Measurements from ENCODE around the gene TFEB. TPM values are rescaled to one million over a fixed set of nuclear protein-coding genes. Genes with fewer than 3 reads are reported as not detected.

Gene TFEB
- total RNA-seq, 1 donor from 2014 or later: 37.8 TPM

DNA sequence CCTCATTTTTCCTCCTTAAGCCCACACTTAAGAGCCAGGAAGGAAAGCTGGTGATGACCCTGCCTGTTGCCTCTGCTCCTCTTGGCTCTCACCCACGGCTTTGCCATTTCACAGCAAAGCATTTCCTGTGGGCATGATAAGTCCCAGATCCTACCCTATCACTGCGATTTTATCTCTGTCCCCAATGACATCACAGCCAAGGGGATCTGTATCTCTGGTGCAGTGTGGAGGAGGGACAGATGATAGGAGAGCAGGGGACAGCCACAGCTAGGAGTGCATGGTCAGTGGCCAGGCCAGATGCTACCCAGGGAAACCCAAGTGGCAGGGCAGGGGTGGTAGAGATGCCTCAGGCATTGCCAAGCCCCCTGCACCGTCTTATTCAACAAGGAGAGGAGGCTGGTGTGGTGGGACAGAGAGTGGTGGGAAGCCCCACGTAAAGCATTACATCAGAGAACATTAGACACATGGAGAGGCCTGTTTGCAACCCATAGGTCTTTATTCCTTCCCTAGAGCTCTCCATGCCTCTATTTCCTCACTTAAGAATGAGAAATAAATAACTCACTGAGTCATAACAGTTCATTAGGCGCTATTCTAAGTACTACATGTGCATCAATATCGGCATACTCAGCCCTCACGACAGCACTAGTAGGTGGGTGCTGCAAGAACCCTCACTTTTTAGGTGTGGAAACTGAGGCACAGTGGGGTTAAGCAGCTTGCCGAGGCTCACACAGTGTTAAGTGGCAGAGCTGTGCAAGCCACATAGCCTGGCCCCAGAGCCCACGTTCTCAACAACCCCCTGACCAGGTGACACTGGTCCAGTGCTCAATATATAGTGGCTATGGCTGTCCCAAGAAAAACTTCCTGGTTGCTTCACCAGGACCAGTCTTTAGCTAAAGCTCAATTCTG is 4.6 kb downstream of the TFEB start:
- Histone ChIP-seq H3K27me3 (no peaks in the 10 kb centered on the region), H3K4me1 (peaks cover 61% of the 10 kb centered on the region)

DNA sequence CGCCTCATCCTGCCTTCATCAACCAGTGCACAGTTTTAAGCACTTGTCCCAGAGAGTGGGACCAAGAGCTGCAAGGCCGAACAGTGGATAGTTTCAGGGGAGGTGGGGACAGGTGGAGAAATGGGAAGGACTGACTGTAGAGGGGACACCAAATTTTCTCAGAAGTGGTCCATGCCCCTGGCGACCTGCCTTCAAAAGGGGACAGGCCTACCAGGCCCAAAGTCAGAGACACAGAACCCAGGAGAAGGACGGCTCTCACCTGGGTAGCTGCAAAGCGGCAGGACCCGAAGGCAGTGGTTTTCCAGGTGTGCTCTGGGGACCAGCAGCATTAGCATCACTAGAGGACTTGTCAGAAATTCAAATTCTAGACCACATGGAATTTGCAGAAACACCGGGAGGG is 5.8 kb downstream of the TFEB start:
- TF ChIP-seq, protein P1, sequence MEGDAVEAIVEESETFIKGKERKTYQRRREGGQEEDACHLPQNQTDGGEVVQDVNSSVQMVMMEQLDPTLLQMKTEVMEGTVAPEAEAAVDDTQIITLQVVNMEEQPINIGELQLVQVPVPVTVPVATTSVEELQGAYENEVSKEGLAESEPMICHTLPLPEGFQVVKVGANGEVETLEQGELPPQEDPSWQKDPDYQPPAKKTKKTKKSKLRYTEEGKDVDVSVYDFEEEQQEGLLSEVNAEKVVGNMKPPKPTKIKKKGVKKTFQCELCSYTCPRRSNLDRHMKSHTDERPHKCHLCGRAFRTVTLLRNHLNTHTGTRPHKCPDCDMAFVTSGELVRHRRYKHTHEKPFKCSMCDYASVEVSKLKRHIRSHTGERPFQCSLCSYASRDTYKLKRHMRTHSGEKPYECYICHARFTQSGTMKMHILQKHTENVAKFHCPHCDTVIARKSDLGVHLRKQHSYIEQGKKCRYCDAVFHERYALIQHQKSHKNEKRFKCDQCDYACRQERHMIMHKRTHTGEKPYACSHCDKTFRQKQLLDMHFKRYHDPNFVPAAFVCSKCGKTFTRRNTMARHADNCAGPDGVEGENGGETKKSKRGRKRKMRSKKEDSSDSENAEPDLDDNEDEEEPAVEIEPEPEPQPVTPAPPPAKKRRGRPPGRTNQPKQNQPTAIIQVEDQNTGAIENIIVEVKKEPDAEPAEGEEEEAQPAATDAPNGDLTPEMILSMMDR (IDR thresholded peaks at IDR 0.05): no peak
- no peak for TF ChIP-seq POLR2AphosphoS5 (IDR thresholded peaks at IDR 0.05; ENCODE audit: insufficient read depth in 1 of 2, low read depth in 1 of 2)
- TF ChIP-seq POLR2A (IDR thresholded peaks at IDR 0.05): no peak
- intact Hi-C loops (cut with DNase I): no loop called here
- Histone ChIP-seq H3K36me3 (no peaks in the 10 kb centered on the region), H3K4me3 (no peak overlapping the region), H3K9me3 (no peaks in the 10 kb centered on the region), H3K27me3 (no peaks in the 10 kb centered on the region), H3K27ac (no peak overlapping the region), H3K4me1 (peaks cover 67% of the 10 kb centered on the region)
- no peak for DNase-seq (ENCODE audit: extremely low spot score in 2 of 2)

More for the DNA sequence above, 4.6 kb downstream of the TFEB start:
- DNase-seq (ENCODE audit: extremely low spot score in 2 of 2): no peak
- Histone ChIP-seq H3K9me3 (no peaks in the 10 kb centered on the region), H3K4me3 (no peak overlapping the region), H3K27ac (no peak overlapping the region), H3K36me3 (no peaks in the 10 kb centered on the region)
- intact Hi-C loops (cut with DNase I): no loop called here
- TF ChIP-seq POLR2AphosphoS5 (IDR thresholded peaks at IDR 0.05; ENCODE audit: insufficient read depth in 1 of 2, low read depth in 1 of 2): no peak
- no peak for TF ChIP-seq POLR2A (IDR thresholded peaks at IDR 0.05)
- TF ChIP-seq, protein P1 (IDR thresholded peaks at IDR 0.05): no peak

DNA sequence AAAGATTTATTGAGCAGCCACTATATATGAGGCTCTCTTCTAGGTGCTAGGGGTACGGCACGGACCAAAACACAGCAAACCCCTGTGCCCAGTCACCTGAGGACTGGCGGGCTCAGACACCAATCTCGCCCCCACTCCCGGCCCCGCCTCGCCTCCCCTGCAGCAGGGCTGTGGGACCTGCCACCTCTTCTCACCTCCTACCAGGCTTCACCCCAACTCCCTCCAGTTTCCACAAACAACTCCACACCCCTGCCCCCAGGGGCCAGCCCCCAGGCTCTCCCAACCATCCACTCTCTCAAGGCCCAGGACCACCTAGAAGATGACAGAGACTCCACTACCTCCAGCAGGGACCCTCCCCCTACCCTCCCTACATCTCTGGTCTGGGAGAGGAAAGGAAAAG is 6.5 kb downstream of the TFEB start:
- Histone ChIP-seq H3K36me3 (no peaks in the 10 kb centered on the region), H3K27me3 (no peaks in the 10 kb centered on the region), H3K27ac (no peak overlapping the region), H3K4me1 (peaks cover 74% of the 10 kb centered on the region), H3K9me3 (no peaks in the 10 kb centered on the region), H3K4me3 (no peak overlapping the region)
- intact Hi-C loops (cut with DNase I): no loop called here
- TF ChIP-seq, protein P1 (IDR thresholded peaks at IDR 0.05): no peak
- no peak for TF ChIP-seq POLR2AphosphoS5 (IDR thresholded peaks at IDR 0.05; ENCODE audit: insufficient read depth in 1 of 2, low read depth in 1 of 2)
- no peak for TF ChIP-seq POLR2A (IDR thresholded peaks at IDR 0.05)
- no peak for DNase-seq (ENCODE audit: extremely low spot score in 2 of 2)

DNA sequence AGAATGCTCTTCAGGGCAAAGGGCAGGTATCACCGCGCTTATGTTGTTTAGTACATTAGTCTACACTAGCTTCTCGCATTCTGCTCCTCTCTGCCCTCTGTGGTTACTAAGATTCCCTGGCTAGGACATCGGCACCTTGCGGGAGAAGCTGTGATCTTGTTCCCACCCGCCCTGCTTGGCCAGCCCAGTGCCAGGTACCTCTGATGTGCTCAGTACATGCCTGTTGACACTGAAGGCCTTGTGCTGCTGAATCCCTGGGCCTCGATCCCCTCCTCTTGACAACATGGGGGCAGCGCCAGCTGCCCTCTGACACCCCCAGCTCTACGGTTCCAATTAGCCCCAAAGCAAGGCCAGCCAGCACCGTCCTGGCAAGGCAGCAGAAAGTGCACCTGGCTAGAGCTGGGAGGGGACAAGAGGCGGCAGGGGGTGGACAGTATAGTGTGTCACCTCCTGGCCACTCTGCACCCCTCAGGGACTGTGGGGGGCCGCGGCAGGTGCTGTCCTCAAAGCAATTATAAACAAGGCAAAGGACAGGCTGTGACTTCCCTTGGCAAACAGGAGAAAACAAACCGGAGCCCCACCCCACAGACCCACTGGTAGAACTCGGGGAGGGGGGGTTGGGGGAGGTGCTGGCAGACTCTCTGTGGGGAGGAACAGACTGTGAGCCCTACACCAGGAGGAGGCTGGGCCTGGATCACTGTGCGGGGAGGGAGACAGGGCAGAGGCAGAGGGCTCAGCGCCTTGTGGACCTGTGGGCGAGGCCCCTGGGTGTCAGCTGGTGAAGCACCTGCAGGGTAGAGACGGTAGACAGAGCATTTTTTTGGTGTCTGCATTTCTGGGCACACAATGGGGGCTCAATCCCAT is 7.1 kb downstream of the TFEB start:
- TF ChIP-seq POLR2AphosphoS5 (IDR thresholded peaks at IDR 0.05; ENCODE audit: insufficient read depth in 1 of 2, low read depth in 1 of 2): no peak
- no peak for TF ChIP-seq POLR2A (IDR thresholded peaks at IDR 0.05)
- TF ChIP-seq, protein P1 (IDR thresholded peaks at IDR 0.05): no peak
- DNase-seq (ENCODE audit: extremely low spot score in 2 of 2): no peak
- H3K36me3 ChIP-seq: no peaks in the 10 kb centered on the region
- H3K27me3 ChIP-seq: no peaks in the 10 kb centered on the region
- no peak overlapping the region for H3K4me3 ChIP-seq
- H3K4me1 ChIP-seq: peaks cover 74% of the 10 kb centered on the region
- intact Hi-C loops (cut with DNase I): no loop called here
- no peak overlapping the region for H3K27ac ChIP-seq
- H3K9me3 ChIP-seq: no peaks in the 10 kb centered on the region
